GM04503 (cell line): ENCODE data around the gene SEMA4G.

Experiments
- DNase-seq: peaks from one replicate; pipeline ENCODE4 v3.0.0-alpha.2; 2012; ENCODE audit warnings: low read depth

SEMA4G gene

GRCh38 chr10:100969187-100970075, at the start of gene SEMA4G:
Gene SEMA4G (plus strand): TSS chr10:100969504. CDS start chr10:100972913, 3,409 bp downstream.
- no peak for DNase-seq

- DNase-seq = no peak
Measured at GRCh38 chr10:100923580-100923979, 45.7 kb upstream of the SEMA4G start.

DNA sequence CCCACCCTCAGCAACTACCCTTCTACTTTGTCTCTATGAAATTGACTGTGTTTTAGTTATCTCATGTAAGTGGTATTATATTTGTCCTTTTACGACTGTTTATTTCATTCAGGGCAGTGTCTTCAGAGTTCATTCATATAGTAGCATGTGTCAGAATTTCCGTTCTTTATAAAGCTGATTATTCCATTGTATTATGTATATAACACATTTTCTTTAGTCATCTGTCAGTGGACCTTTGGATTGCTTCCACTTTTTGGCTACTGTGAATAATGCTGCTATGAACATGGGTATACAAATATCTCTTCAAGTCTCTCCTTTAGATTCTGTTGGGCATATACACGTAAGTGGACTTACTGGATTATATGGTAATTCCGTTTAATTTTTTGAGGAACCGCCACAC, 42.0 kb upstream of the SEMA4G start:
- no peak for DNase-seq

- DNase-seq = no peak
Measured at GRCh38 chr10:100928039-100928438, 41.3 kb upstream of the SEMA4G start.

- DNase-seq = no peak
Measured at GRCh38 chr10:100930368-100930767, 38.9 kb upstream of the SEMA4G start.

DNA sequence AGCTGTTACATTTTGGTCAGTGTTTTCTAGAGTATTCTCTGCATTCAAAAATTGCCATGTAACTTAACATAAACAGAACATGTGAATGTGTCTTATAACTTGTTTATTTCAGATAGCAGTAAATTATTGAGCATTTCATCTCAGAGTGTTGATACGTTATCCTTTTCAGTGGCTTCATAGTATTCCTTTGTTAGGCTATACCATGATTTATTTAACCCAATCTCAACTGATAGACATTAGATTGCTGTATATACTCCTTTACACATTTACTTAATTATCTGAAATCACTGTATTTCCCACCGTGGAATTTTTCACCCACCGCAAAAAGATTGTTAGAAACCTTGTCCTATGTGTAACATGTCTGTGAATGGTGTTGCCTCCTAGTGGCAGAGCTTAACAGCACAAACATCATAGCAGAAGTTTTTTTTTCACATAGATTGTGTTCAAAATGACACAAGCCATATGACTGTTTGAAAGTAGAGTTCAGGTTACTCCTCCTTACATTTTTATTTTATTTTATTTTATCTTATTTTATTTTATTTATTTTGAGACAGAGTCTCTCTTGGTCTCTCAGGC, 35.1 kb upstream of the SEMA4G start:
- no peak for DNase-seq

GRCh38 chr10:100939763-100940344, 29.4 kb upstream of the SEMA4G start:
- DNase-seq = peak; percentile 21

DNA sequence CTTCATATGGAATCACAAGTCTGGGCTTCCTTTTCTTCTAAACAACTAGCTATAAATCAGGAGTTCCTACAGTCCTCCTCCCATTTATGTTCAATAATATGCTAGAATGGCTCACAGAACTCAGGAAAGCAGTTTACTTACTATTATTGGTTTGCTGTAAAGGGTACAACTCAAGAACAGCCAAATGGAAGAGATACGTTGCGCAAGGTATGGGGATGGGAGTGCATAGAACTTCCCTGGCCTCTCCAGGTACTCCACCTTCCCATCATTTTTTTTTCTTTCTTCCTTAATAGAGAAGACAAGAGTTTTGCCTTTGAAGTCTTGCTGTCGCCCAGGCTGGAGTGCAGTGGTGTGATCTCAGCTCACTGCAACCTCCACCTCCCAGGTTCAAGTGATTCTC, 27.1 kb upstream of the SEMA4G start:
- no peak for DNase-seq

GRCh38 chr10:100943508-100943907, 25.8 kb upstream of the SEMA4G start:
- DNase-seq = no peak

GRCh38 chr10:100945754-100946153, 23.6 kb upstream of the SEMA4G start:
- no peak for DNase-seq

- no peak for DNase-seq
Measured at GRCh38 chr10:100948916-100949315, 20.4 kb upstream of the SEMA4G start.

DNA sequence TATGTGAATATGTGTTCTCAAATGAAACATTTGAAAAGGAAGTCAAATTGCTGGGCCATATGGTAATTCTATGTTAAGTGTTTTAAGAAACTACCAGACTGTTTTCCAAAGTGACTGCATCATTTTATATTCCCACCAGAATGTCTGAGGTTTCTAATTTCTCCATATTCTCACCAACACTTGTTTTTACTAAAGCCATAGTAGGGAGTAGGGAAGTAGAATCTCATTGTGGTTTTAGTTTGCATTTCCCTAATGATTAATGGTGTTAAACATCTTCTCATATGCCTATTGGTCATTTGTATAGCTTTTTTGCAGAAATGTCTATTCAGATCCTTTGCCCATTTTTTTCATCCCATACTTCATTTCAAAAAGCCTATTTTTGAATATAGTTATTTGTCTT, 9.1 kb upstream of the SEMA4G start:
- DNase-seq = no peak

DNA sequence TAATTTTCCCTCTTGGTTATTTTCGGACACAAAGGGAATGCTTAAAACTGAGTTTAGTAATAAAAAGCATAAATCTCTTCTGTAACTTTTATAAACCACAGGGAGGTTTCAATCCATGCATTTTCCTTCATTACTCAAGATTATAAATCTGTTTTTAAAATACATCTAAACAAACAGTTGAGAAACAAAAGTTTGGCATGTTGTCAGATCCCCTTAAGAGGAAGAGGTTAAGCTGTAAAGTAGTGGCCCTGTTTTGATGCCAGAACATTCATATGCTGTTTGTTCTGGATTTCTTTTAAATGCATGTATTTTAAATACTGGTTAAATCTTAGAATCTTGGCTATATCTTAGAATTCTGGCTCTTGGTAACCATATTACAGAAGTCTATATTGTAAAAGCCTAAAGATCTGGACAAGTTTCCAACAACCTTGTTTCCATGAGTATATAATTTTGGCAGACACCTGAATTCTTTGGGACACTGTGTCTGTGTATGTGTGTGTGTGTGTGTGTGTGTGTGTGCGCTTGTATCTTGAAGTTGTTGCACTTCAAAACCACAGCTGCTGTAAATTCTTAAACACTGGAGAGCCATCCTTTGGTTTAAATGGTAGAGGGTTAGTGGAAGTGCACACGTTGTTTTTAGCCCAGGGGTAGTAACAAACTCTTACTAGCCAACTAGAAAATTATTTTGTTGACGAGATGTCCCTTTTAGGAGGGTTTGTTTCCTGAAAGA, 6.8 kb upstream of the SEMA4G start:
- no peak for DNase-seq

DNA sequence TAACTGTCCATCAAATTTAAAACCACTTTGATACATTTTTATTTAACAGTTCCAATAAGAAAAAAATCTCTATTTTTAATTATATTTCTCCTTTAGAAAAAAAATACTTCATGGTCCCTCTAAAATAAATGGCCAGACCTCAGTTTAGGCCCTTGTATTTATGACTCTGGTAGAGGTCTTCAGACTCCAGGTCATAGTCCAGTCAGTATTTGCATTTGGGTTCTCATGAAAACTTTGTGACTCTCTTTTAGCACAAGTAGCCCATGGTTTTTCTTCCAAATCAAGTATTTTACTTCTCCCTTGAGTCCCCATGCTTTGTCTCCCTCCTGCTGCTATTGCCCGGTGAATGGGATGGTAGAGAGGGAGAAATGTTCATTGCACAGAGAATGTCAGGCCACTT, 5.5 kb upstream of the SEMA4G start:
- no peak for DNase-seq

- no peak for DNase-seq
Measured at GRCh38 chr10:100965820-100966219, 3.5 kb upstream of the SEMA4G start.

DNA sequence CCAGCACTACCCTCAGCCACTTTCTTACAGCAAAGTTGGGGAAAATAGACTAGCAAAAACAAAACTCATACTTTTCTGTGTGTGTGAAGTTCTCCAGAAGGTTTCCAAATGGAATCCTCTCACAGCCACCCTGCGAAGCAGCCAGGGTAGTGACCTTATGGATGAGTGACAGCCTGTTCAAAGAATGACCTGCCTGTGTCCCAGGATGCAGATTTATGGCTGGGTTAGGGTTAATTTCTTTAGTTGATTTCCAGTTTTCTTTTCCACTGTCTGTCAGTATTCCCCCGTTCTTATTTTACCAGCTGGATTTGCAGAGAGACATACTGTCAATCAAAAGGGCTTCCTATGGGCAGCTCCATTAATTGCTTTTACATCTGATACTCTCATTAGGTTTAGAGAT, 2.4 kb upstream of the SEMA4G start:
- DNase-seq = no peak

DNA sequence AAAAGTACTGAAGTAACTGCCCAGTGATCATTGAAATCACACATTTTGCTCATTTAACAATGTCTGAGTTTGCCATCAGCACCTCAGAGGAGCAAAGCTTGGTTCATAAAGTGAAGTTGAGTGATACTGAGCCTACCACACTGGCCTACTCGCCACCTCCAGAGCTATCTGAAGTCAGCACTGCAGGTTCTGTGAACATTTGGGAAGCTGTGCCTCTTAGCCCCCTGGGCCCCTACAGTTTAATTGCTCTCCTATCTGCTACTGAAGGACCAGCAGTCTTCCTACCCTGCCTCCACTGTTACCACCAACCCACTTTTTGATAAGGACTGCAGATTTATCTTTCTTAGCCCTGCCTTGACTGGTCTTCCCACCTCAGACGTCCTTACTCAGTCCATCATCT, 2.0 kb upstream of the SEMA4G start:
- DNase-seq = no peak

- DNase-seq = no peak
Measured at GRCh38 chr10:100968062-100968736, 1.1 kb upstream of the SEMA4G start.

- no peak for DNase-seq
Measured at GRCh38 chr10:100968863-100969186, 479 bp upstream of the SEMA4G start.

DNA sequence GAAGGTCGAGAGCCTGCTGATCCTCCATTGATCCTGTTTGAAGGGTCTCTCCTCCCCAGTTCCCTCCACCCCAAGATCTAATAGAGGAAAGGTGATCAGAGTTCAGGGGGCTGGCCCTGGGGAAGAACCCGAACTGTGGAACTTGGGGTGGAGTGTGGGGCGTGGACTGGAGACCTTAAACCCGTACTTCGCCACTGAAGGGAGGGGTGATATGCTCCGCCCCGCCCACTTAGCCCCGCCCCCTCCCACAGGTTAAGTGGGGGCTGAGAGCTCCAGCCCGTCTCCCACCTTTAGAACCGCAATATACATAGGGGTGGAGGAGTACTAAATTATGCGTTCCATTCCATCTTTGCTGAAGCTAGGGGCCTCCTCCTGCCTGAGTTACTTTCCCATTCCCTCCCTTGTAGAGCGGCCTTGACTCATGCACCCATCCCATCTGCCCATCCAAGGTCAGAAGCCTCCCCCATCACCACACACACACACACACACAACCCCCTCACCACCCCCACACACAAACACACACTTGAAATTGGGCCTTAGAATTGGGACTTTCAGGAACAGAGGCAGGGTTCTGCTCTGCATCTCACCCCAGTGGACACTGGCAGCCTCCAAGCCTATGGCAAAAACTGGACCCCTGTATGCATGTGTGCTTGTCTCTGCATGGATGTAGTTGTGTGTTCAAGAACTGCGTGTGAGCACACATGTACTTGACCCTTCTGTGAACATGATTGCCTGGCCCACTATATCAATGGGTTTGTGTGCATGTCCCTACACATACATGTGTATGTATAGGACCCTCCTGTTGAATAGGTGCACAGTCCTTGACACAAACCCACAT, 991 bp downstream of the SEMA4G start:
- no peak for DNase-seq
